Naive thymus-derived CD4-positive, alpha-beta T cell (primary cell): ENCODE measurements around the gene ACOX1. TPM values are rescaled to one million over a fixed set of nuclear protein-coding genes. Genes with fewer than 3 reads are reported as not detected.
"Not testable (repeated sequence)": the region's sequence is repeated elsewhere in the genome, so short reads cannot be mapped to it uniquely, and the experiment has no call there.

Experiments used
- ATAC-seq: fragments of 150-1000 bp; cut with Tn5 transposase; 2 replicates; pipeline ENCODE4 v1.10.0; 2021; ENCODE audit warnings: mild to moderate bottlenecking, moderate library complexity
- CTCF ChIA-PET: fragments of 350-600 bp; sonication (Branson Sonifier 250); formaldehyde crosslinking; loops from one replicate; lab custom pipeline; 2021; ENCODE audit warnings: antibody characterized with exemption; lab: Charles Lee
- POLR2A ChIA-PET: fragments of 350-600 bp; sonication (Branson Sonifier 250); formaldehyde crosslinking; loops from one replicate; lab custom pipeline; 2021; ENCODE audit warnings: antibody characterized with exemption, inconsistent platforms; lab: Charles Lee
- DNase-seq, 9 donors: peaks; one replicate each; pipeline versions ENCODE4 v3.0.0 to v3.0.0-alpha.2; 2020 to 2022; ENCODE audit warnings: mixed read lengths in 1 of 9
- H3K27ac ChIP-seq: one replicate; pipeline ENCODE4 v1.7.0; 2013; ENCODE audit warnings: mild to moderate bottlenecking, low read depth, low read length, moderate library complexity
- H3K27me3 ChIP-seq, 2 donors: one replicate each; pipeline ENCODE4 v1.7.0; 2013; ENCODE audit warnings: low read length in 2 of 2, mild to moderate bottlenecking in 2 of 2, moderate library complexity in 2 of 2; ENCODE audit not compliant: control insufficient read depth in 2 of 2, insufficient read depth in 2 of 2
- H3K36me3 ChIP-seq, 3 experiments: 1 replicate in 2 of 3; 2 replicates in 1 of 3; pipeline ENCODE4 v1.7.0; 2013; ENCODE audit warnings: low read length in 3 of 3, mild to moderate bottlenecking in 3 of 3, moderate library complexity in 1 of 3; ENCODE audit not compliant: insufficient read depth in 3 of 3, control insufficient read depth in 2 of 3
- H3K4me1 ChIP-seq, 2 donors: one replicate each; pipeline ENCODE4 v1.7.0; 2013; ENCODE audit warnings: low read length in 2 of 2, mild to moderate bottlenecking in 2 of 2, moderate library complexity in 1 of 2; ENCODE audit not compliant: control insufficient read depth in 2 of 2, insufficient read depth in 2 of 2
- H3K4me3 ChIP-seq: 2 replicates; pipeline ENCODE4 v1.7.0; 2013; ENCODE audit warnings: mild to moderate bottlenecking, low read length
- H3K9me3 ChIP-seq, 3 experiments: 1 replicate in 2 of 3; 2 replicates in 1 of 3; pipeline ENCODE4 v1.7.0; 2013; ENCODE audit warnings: low read length in 3 of 3; ENCODE audit not compliant: control insufficient read depth in 2 of 3
- H3K27ac Mint-ChIP-seq, 9 donors: one replicate each; pipeline ENCODE4 v1.8.0; 2020 to 2022; ENCODE audit warnings: mixed read lengths in 9 of 9, mild to moderate bottlenecking in 8 of 9, moderate library complexity in 5 of 9, inconsistent platforms in 2 of 9
- H3K27me3 Mint-ChIP-seq, 5 donors: one replicate each; pipeline ENCODE4 v1.8.0; 2021 to 2022; ENCODE audit warnings: mixed read lengths in 5 of 5, mild to moderate bottlenecking in 1 of 5
- H3K36me3 Mint-ChIP-seq, 5 donors: one replicate each; pipeline ENCODE4 v1.8.0; 2020 to 2022; ENCODE audit warnings: mixed read lengths in 5 of 5, mild to moderate bottlenecking in 3 of 5, inconsistent platforms in 1 of 5
- H3K4me1 Mint-ChIP-seq, 7 donors: one replicate each; pipeline ENCODE4 v1.8.0; 2020 to 2022; ENCODE audit warnings: mixed read lengths in 7 of 7, mild to moderate bottlenecking in 3 of 7, inconsistent platforms in 1 of 7
- H3K4me3 Mint-ChIP-seq, 10 donors: one replicate each; pipeline ENCODE4 v1.8.0; 2020 to 2022; ENCODE audit warnings: mild to moderate bottlenecking in 10 of 10, mixed read lengths in 10 of 10, moderate library complexity in 6 of 10, inconsistent platforms in 2 of 10
- H3K9me3 Mint-ChIP-seq, 11 donors: one replicate each; pipeline ENCODE4 v1.8.0; 2020 to 2022; ENCODE audit warnings: mixed read lengths in 11 of 11, mild to moderate bottlenecking in 4 of 11, inconsistent platforms in 1 of 11, moderate library complexity in 1 of 11
- intact Hi-C, 2 donors: fragments of 100-400 bp; cut with micrococcal nuclease; formaldehyde crosslinking; loops; one replicate each; pipeline ENCODE4 v1.15.1; 2023
- polyA plus RNA-seq, 2 donors: library from polyadenylated mRNA; unstranded; fragments of 300-500 nt; fragmentation: Illumina TruSeq; gene quantifications; one replicate each; pipeline ENCODE4 v1.2.3, GENCODE V29; 2021
- total RNA-seq, 6 experiments: library from RNA in 5 of 6; stranded (reverse) in 5 of 6; gene quantifications; 1 replicate in 5 of 6; 2 replicates in 1 of 6; pipeline ENCODE4 v1.2.3 and lab custom pipeline; 2021 to 2026

Gene ACOX1
- total and polyA plus RNA-seq, 7 experiments from 2014 or later = 12.5 to 35.0 (median 30.9) TPM

DNA sequence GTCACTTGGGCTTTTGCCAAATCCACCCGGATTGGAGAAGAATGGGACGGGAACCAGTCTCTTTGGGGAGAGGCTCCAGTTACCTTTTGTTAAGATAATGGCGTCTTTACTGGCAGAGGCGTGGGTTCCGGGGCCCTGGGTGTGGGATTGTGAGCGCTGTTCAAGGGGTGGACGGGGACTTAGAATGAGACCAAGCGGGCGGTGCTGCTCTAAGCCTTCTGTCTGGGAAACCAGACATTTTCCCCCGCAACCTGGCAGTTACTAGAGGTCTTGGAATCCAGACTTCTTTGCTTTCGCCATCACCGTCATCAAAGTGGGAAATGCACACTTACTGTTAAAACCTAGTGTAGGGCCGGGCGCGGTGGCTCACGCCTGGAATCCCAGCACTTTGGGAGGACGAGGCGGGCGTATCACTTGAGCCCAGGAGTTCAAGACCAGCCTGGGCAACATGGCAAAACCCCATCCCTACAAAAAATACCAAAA is 780 bp upstream of the ACOX1 start:
- H3K27ac Mint-ChIP-seq = peak overlapping the region; percentile 98 to 100 (median 100)
- H3K27me3 ChIP-seq = no peaks in the 10 kb centered on the region
- POLR2A ChIA-PET = interaction anchor here (0.6 to 1.9 kb wide), 18 partner anchors 17 to 1631 kb away, joined by 3 to 10 read pairs (median 4); partner anchors contain the start of genes FBF1, MRPL38, PRPSAP1 and SPHK1
- H3K36me3 ChIP-seq = peaks cover 0 to 7% (median 0%) of the 10 kb centered on the region in 3 experiments
- no peaks in the 10 kb centered on the region for H3K27me3 Mint-ChIP-seq
- H3K9me3 ChIP-seq = no peaks in the 10 kb centered on the region
- intact Hi-C loops = loop anchor here (1.0 to 10.0 kb wide), 16 partner anchors 26 to 758 kb away; partner anchors contain the start of genes FBF1 (in 2 of the 2), UBE2O (in 2 of the 2), MFSD11 (in 1 of the 2) and MIF4GD (in 1 of the 2)
- H3K27ac ChIP-seq = peak overlapping the region; percentile 100
- no peaks in the 10 kb centered on the region for H3K9me3 Mint-ChIP-seq
- H3K4me1 ChIP-seq = peaks cover 5 to 6% of the 10 kb centered on the region in 2 donors
- no peak for DNase-seq
- H3K36me3 Mint-ChIP-seq = peaks cover 0 to 3% (median 1%) of the 10 kb centered on the region in 5 donors
- peak; percentile 38 for ATAC-seq
- peak overlapping the region; percentile 89 for H3K4me3 ChIP-seq
- H3K4me1 Mint-ChIP-seq = peaks cover 22 to 49% (median 44%) of the 10 kb centered on the region in 7 donors
- peak overlapping the region; percentile 91 to 99 (median 98) for H3K4me3 Mint-ChIP-seq
- CTCF ChIA-PET = interaction anchor here (0.6 to 0.9 kb wide), 3 partner anchors 11 to 1420 kb away, joined by 3 to 4 read pairs (median 4); no protein-coding TSS in a partner anchor

DNA sequence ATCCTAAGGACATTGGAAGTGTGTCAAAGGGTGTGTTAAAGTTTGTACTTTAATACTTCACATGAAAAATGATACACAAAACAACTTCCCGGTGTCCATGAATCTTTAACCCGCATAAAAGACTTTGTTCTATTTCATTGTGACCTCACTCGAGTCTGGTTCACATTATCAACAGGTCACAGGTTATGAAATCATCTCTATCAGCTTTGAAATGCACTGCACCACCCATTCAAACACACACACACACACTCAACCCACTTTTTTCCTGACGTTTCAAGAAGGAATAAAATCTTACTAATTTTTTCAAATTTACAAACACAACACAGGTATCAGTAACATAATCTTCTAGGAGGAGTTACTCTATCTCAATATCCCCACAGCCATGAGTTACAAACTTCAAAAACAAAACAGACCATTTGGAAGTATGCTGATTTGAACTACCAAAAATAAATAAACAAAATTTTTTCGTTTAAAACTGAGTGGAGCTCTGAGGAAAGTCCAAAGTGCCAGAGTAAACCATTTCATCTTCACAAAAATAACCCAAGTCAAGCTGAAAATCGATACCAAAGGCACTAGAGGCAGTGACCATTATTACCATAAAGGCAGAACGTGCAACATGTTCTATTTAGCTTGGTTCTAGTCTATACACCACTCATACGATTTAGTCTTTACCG is 2.7 kb downstream of the ACOX1 start:
- no peaks in the 10 kb centered on the region for H3K27me3 ChIP-seq
- intact Hi-C loops = loop anchor here in 1 of 2 donors (5.0 to 10.0 kb wide), 2 partner anchors 702 to 761 kb away; partner anchors contain the start of genes MFSD11, MIF4GD and SRSF2
- POLR2A ChIA-PET = interaction anchor here (0.7 to 1.8 kb wide), 5 partner anchors 8 to 121 kb away, joined by 3 to 5 read pairs (median 4); partner anchors contain the start of gene WBP2
- H3K36me3 ChIP-seq = peaks cover 0 to 7% (median 0%) of the 10 kb centered on the region in 3 experiments
- no peak overlapping the region for H3K27ac ChIP-seq
- Mint-ChIP-seq H3K36me3 (peaks cover 0 to 8% (median 7%) of the 10 kb centered on the region in 5 donors), H3K27ac (peak overlapping the region in 3 of 9 donors; percentile 3 to 43 (median 4)), H3K9me3 (no peaks in the 10 kb centered on the region), H3K27me3 (no peaks in the 10 kb centered on the region), H3K4me3 (peak overlapping the region in 8 of 10 donors; percentile 3 to 60 (median 34)), H3K4me1 (peaks cover 32 to 66% (median 57%) of the 10 kb centered on the region in 7 donors)
- no peaks in the 10 kb centered on the region for H3K9me3 ChIP-seq
- CTCF ChIA-PET = interaction anchor here (0.6 to 1.1 kb wide), 2 partner anchors 24 to 393 kb away, joined by 3 read pairs; no protein-coding TSS in a partner anchor
- no peak overlapping the region for H3K4me3 ChIP-seq
- ATAC-seq (no peak), DNase-seq (no peak)
- H3K4me1 ChIP-seq = peaks cover 5 to 6% of the 10 kb centered on the region in 2 donors

DNA sequence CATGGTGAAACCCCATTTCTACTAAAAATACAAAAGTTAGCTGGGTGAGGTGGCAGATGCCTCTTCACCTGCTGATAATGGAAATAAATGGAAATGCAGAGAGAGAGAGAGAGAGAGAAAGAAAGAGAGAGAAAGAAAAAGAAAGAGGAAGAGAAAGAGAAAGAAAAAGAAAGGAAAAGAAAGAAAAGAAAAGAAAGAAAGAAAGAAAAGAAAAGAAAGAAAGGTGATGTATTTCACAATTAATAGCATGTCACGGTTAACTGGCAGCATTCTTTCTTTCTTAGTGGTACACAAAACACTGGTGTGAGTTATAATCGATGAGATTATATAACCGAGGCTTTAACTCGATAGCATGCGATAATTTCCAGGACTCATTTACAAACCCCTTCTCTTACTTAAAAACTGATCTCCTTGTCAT is 3.2 kb downstream of the ACOX1 start:
- H3K27ac Mint-ChIP-seq = peak overlapping the region in 4 of 9 donors; percentile 3 to 48 (median 16)
- H3K36me3 ChIP-seq = peaks cover 0 to 8% (median 0%) of the 10 kb centered on the region in 3 experiments
- CTCF ChIA-PET = interaction anchor here (0.6 kb wide), 1 partner anchor 393 kb away, joined by 3 read pairs; no protein-coding TSS in a partner anchor
- H3K27me3 Mint-ChIP-seq = no peaks in the 10 kb centered on the region
- H3K27me3 ChIP-seq = no peaks in the 10 kb centered on the region
- peak overlapping the region in 5 of 10 donors; percentile 3 to 45 (median 20) for H3K4me3 Mint-ChIP-seq
- H3K4me3 ChIP-seq = no peak overlapping the region
- H3K36me3 Mint-ChIP-seq = peaks cover 0 to 8% (median 7%) of the 10 kb centered on the region in 5 donors
- intact Hi-C loops = loop anchor here in 1 of 2 donors (5.0 to 10.0 kb wide), 2 partner anchors 701 to 762 kb away; partner anchors contain the start of genes MFSD11, MIF4GD and SRSF2
- H3K27ac ChIP-seq = no peak overlapping the region
- no peak for DNase-seq
- no peaks in the 10 kb centered on the region for H3K9me3 Mint-ChIP-seq
- POLR2A ChIA-PET = interaction anchor here (1.2 to 1.3 kb wide), 2 partner anchors 9 to 130 kb away, joined by 4 read pairs; no protein-coding TSS in a partner anchor
- H3K4me1 ChIP-seq = peaks cover 5 to 6% of the 10 kb centered on the region in 2 donors
- ATAC-seq = no peak
- H3K9me3 ChIP-seq = no peaks in the 10 kb centered on the region
- H3K4me1 Mint-ChIP-seq = peaks cover 33 to 63% (median 55%) of the 10 kb centered on the region in 7 donors

DNA sequence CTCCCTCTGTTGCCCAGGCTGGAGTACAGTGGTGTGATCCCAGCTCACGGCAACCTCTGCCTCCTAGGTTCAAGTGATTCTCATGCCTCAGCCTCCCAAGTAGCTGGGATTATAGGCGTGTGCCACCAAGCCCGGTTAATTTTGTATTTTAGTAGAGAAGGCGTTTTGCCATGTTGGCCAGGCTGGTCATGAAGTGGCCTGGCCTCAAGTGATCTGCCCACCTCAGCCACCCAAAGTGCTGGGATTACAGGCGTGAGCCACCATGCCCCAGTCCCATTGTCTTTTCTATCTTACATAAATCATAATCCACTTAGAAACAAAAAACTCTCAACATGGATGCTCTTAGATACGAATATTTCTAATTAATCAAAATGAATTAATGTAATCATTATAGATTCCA is 3.8 kb downstream of the ACOX1 start:
- intact Hi-C loops = loop anchor here in 1 of 2 donors (5.0 to 10.0 kb wide), 2 partner anchors 700 to 762 kb away; partner anchors contain the start of genes MFSD11, MIF4GD and SRSF2
- DNase-seq, H3K9me3 Mint-ChIP-seq, H3K27me3 Mint-ChIP-seq, H3K4me1 ChIP-seq, H3K27ac ChIP-seq, ATAC-seq, H3K27me3 ChIP-seq, H3K4me3 ChIP-seq, H3K9me3 ChIP-seq, CTCF ChIA-PET: not testable (repeated sequence)
- H3K36me3 Mint-ChIP-seq = peaks cover 0 to 11% (median 7%) of the 10 kb centered on the region in 5 donors
- peak overlapping the region in 1 of 9 donors; percentile 19 for H3K27ac Mint-ChIP-seq
- peaks cover 34 to 64% (median 51%) of the 10 kb centered on the region in 7 donors for H3K4me1 Mint-ChIP-seq
- POLR2A ChIA-PET = interaction anchor here (1.2 kb wide), 1 partner anchor 131 kb away, joined by 4 read pairs; no protein-coding TSS in a partner anchor
- H3K4me3 Mint-ChIP-seq = peak overlapping the region in 1 of 10 donors; percentile 20
- H3K36me3 ChIP-seq = peaks cover 0 to 13% (median 0%) of the 10 kb centered on the region in 3 experiments

DNA sequence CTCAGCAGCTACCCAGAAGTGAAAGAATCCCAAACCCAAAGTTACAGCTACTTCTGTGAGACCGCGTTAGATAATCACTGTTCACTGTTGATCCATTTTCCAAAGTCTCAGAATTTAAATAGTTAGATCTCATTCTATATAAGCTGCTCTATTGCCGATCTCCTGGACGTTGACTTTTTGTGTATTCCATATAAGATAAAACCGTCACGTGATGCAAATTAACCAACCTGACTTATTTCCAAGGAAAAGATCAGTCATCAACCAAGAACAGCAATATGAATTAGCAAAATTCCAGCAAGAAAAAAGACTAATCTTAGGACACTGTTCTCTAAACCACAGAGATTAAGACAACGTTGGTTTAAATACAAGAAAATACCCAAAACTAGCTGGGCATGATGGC is 8.3 kb downstream of the ACOX1 start:
- DNase-seq (no peak), ATAC-seq (no peak)
- Mint-ChIP-seq H3K4me3 (no peak overlapping the region), H3K27ac (no peak overlapping the region), H3K27me3 (no peaks in the 10 kb centered on the region), H3K36me3 (peaks cover 0 to 15% (median 13%) of the 10 kb centered on the region in 5 donors), H3K9me3 (no peaks in the 10 kb centered on the region), H3K4me1 (peaks cover 11 to 43% (median 27%) of the 10 kb centered on the region in 7 donors)
- H3K9me3 ChIP-seq = no peaks in the 10 kb centered on the region
- peaks cover 0 to 8% (median 0%) of the 10 kb centered on the region in 3 experiments for H3K36me3 ChIP-seq
- intact Hi-C loops = loop anchor here in 1 of 2 donors (10.0 kb wide), 1 partner anchor 696 kb away; the partner anchor contains the start of gene MIF4GD
- ChIA-PET CTCF (no interaction called here), POLR2A (no interaction called here)
- no peak overlapping the region for H3K4me3 ChIP-seq
- no peaks in the 10 kb centered on the region for H3K27me3 ChIP-seq
- no peak overlapping the region for H3K27ac ChIP-seq
- H3K4me1 ChIP-seq = no peaks in the 10 kb centered on the region

DNA sequence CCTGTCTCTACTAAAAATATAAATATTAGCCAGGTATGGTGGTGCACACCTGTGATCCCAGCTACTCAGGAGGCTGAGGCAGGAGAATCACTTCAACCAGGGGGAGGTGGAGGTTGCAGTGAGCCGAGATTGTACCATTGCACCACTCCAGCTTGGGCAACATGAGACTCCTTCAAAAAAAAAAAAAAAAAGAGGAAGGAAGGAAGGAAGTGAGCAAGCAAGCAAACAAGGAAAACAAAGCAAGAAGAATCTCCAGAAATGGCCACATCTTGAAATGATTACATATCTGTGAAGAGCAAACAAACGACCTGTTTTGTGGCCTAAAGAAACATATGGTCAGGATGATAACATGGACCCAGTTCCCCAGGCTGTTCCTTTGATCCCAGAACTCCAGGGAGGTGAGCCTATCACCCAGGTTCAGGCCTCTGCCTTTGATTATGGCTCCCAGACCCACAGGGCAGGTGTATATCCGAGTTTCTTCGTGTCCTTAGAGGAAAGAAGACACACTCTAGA is 8.9 kb downstream of the ACOX1 start:
- ChIA-PET POLR2A (no interaction called here), CTCF (no interaction called here)
- H3K27ac ChIP-seq = no peak overlapping the region
- peaks cover 0 to 14% (median 13%) of the 10 kb centered on the region in 5 donors for H3K36me3 Mint-ChIP-seq
- ATAC-seq (peak; percentile 52), DNase-seq (no peak)
- H3K9me3 ChIP-seq = no peaks in the 10 kb centered on the region
- H3K4me1 ChIP-seq = no peaks in the 10 kb centered on the region
- no peaks in the 10 kb centered on the region for H3K27me3 Mint-ChIP-seq
- H3K4me3 Mint-ChIP-seq = no peak overlapping the region
- peaks cover 0 to 8% (median 0%) of the 10 kb centered on the region in 3 experiments for H3K36me3 ChIP-seq
- peaks cover 8 to 40% (median 24%) of the 10 kb centered on the region in 7 donors for H3K4me1 Mint-ChIP-seq
- H3K9me3 Mint-ChIP-seq = no peaks in the 10 kb centered on the region
- H3K4me3 ChIP-seq = no peak overlapping the region
- intact Hi-C loops = loop anchor here in 1 of 2 donors (10.0 kb wide), 1 partner anchor 695 kb away; the partner anchor contains the start of gene MIF4GD
- no peak overlapping the region for H3K27ac Mint-ChIP-seq
- no peaks in the 10 kb centered on the region for H3K27me3 ChIP-seq
